ENCODE results near the gene C8G. TPM values are rescaled to one million over a fixed set of nuclear protein-coding genes. Genes with fewer than 3 reads are reported as not detected.
A peak's percentile ranks its signal among the peaks of the same experiment; 100 is the strongest.

C8G gene
- total and polyA plus RNA-seq, 9 of the 15 experiments (the other 6 are each of a cell fraction or from before 2014, with no cell fraction given), result 0.35 to 5.9 (median 2.7) TPM; not detected in 2

DNA sequence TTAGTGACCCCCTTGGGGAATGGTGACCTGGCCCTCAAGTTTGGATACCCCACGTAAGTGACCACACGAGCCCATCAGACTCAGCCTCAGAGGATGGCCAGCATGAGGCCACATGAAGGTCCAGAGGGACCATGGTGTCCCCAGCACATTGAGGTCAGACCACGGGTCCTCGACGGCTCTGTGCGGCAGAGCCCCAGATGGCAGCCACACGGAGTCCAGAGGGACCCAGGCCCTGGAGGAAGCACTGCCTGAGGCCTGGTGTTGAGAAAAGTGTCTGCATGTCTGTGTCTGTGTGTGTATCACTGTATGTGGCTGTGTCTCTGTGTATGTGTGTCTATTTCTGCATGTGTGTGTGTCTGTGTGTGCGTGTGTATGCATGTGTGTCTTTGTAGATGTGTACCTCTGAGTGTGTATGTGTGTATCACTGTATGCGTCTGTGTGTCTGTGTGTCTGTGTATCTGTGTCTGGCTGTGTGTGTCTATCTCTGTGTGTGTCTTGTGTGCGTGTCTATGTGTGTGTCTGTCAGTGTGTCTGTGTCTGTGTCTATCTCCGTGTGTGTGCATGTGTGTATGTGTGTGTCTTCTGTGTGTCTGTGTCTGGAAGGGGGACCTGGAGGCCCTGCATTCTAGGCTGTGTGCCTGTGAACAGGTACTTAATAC is 38.7 kb downstream of the C8G start:
- peak overlapping the region in 1 of 2 experiments; percentile 64; a peak in 2 of 4 replicates for H3K9ac ChIP-seq (ENCODE audit: insufficient read depth in 1 of 2, low read depth in 2 of 2, low read length in 2 of 2)
- BruUV-seq (replicated peaks), result no TSS peak
- ATAC-seq (no peak), DNase-seq (ENCODE audit: extremely low read depth in 1 of 4, low spot score in 3 of 4) (no peak), FAIRE-seq (peak; percentile 65)
- no peaks in the 10 kb centered on the region for H3K9me3 ChIP-seq (replicated peaks; ENCODE audit: control insufficient read depth, insufficient read depth, low read depth, low read length)
- H3K27me3 ChIP-seq (ENCODE audit: control insufficient read depth in 2 of 2, insufficient read depth in 2 of 2, low read length in 2 of 2), result no peaks in the 10 kb centered on the region
- no peaks in the 10 kb centered on the region for H3K36me3 ChIP-seq (ENCODE audit: control insufficient read depth, insufficient read depth, low read length)
- no peaks in the 10 kb centered on the region for H3K79me2 ChIP-seq (ENCODE audit: control insufficient read depth, insufficient read depth, low read length)
- ChIA-PET CTCF (ENCODE audit: low intra/inter-chr PET ratio) (no interaction called here), POLR2A (no interaction called here)
- H3K9me1 ChIP-seq (ENCODE audit: control insufficient read depth, insufficient read depth, low read length), result no peaks in the 10 kb centered on the region
- peaks cover 9 to 69% of the 10 kb centered on the region in 2 experiments; a peak in 4 of 5 replicates for H3K4me1 ChIP-seq (replicated peaks in 1 of 2; ENCODE audit: control insufficient read depth in 2 of 2, insufficient read depth in 2 of 2, low read length in 2 of 2)
- intact Hi-C loops (cut with micrococcal nuclease) (no loop called here), in situ Hi-C loops (cut with MboI) (no loop called here)
- H3K4me2 ChIP-seq (ENCODE audit: insufficient read depth, low read length), result no peak overlapping the region
- 54% methylated on average over 11 of the region's 11 CpGs for WGBS (ENCODE audit: insufficient coverage, low coverage, missing lambda C conversion rate)
- H3K4me3 ChIP-seq, result no peak overlapping the region
- H4K20me1 ChIP-seq (replicated peaks; ENCODE audit: control insufficient read depth, insufficient read depth, low read length), result no peaks in the 10 kb centered on the region
- TF ChIP-seq OTX1 (CRISPR knock-in tag; IDR thresholded peaks at IDR 0.05) (peak; percentile 54; the same call in 1 of the 2 replicates), MCM3 (IDR thresholded peaks at IDR 0.05) (peak; percentile 74; the same call in 1 of the 2 replicates), ATF1 (CRISPR knock-in tag; IDR thresholded peaks at IDR 0.05) (no peak), ATF1 (tag; IDR thresholded peaks at IDR 0.05) (no peak), FOS (IDR thresholded peaks at IDR 0.05; ENCODE audit: extremely low read depth, insufficient read length) (no peak), IRF9 (tag; IDR thresholded peaks at IDR 0.05) (no peak), POLR2B (IDR thresholded peaks at IDR 0.05; ENCODE audit: low read depth, partially characterized antibody) (peak; percentile 36), ELF4 (CRISPR knock-in tag; IDR thresholded peaks at IDR 0.05) (peak; percentile 76), ZBTB26 (CRISPR knock-in tag; IDR thresholded peaks at IDR 0.05) (peak; percentile 85; the same call in 1 of the 2 replicates), HLTF (IDR thresholded peaks at IDR 0.05) (0 out of 2 replicates have a peak, but pooled peaks have one; percentile 35), NFIC (IDR thresholded peaks at IDR 0.05) (no peak), MCM7 (IDR thresholded peaks at IDR 0.05) (peak in 1 of 2 experiments; percentile 89; a peak in 1 of 4 replicates), TSC22D4 (tag; IDR thresholded peaks at IDR 0.05) (0 out of 2 replicates have a peak, but pooled peaks have one; percentile 81), CHD2 (IDR thresholded peaks at IDR 0.05; ENCODE audit: low read depth, low read length) (no peak)
- TF ChIP-seq, protein P1, sequence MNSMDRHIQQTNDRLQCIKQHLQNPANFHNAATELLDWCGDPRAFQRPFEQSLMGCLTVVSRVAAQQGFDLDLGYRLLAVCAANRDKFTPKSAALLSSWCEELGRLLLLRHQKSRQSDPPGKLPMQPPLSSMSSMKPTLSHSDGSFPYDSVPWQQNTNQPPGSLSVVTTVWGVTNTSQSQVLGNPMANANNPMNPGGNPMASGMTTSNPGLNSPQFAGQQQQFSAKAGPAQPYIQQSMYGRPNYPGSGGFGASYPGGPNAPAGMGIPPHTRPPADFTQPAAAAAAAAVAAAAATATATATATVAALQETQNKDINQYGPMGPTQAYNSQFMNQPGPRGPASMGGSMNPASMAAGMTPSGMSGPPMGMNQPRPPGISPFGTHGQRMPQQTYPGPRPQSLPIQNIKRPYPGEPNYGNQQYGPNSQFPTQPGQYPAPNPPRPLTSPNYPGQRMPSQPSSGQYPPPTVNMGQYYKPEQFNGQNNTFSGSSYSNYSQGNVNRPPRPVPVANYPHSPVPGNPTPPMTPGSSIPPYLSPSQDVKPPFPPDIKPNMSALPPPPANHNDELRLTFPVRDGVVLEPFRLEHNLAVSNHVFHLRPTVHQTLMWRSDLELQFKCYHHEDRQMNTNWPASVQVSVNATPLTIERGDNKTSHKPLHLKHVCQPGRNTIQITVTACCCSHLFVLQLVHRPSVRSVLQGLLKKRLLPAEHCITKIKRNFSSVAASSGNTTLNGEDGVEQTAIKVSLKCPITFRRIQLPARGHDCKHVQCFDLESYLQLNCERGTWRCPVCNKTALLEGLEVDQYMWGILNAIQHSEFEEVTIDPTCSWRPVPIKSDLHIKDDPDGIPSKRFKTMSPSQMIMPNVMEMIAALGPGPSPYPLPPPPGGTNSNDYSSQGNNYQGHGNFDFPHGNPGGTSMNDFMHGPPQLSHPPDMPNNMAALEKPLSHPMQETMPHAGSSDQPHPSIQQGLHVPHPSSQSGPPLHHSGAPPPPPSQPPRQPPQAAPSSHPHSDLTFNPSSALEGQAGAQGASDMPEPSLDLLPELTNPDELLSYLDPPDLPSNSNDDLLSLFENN (IDR thresholded peaks at IDR 0.05; ENCODE audit: low read depth in 2 of 2, low read length in 2 of 2), result no peak
- no peak overlapping the region for H2AFZ ChIP-seq (ENCODE audit: low read depth, low read length)
- H3K27ac ChIP-seq (ENCODE audit: extremely low read depth, low read depth, low read length), result no peak overlapping the region
